ENCODE results near the gene IVNS1ABP.

- TF ChIP-seq CTCF (IDR thresholded peaks at IDR 0.05), result no peak
- TF ChIP-seq POLR2A (IDR thresholded peaks at IDR 0.05; ENCODE audit: low read length), result no peak
- no peak for TF ChIP-seq PBX3 (IDR thresholded peaks at IDR 0.05)
- no peak for TF ChIP-seq KDM5A (IDR thresholded peaks at IDR 0.05)
- TF ChIP-seq SMC3 (IDR thresholded peaks at IDR 0.05), result no peak
- TF ChIP-seq JUNB (IDR thresholded peaks at IDR 0.05), result no peak
- TF ChIP-seq USF2 (IDR thresholded peaks at IDR 0.05), result no peak
- no peak for TF ChIP-seq EHMT2 (IDR thresholded peaks at IDR 0.05; ENCODE audit: low read depth)
- TF ChIP-seq MAZ (IDR thresholded peaks at IDR 0.05; ENCODE audit: borderline replicate concordance, low read depth, low read length), result no peak
- no peak for TF ChIP-seq KDM1A (IDR thresholded peaks at IDR 0.05; ENCODE audit: low read depth)
- no peak for TF ChIP-seq POLR2AphosphoS2 (conservative IDR thresholded peaks at IDR 0.05; ENCODE audit: low read length)
- TF ChIP-seq MYC (IDR thresholded peaks at IDR 0.05; ENCODE audit: borderline replicate concordance, low read length), result no peak
Observed at GRCh38 chr1:185355947-185356346, 38.9 kb upstream of the IVNS1ABP start.
